GM18499 (cell line): Measurements from ENCODE around the gene ADM.
"Not testable (repeated sequence)": the region's sequence is repeated elsewhere in the genome, so short reads cannot be mapped to it uniquely, and the experiment has no call there.

Experiments
- ATAC-seq: cut with Tn5 transposase; IDR thresholded peaks from one replicate; pipeline ENCODE4 v1.9.1; 2021; ENCODE audit warnings: moderate number of reproducible peaks; ENCODE audit not compliant: insufficient read depth, unreplicated experiment

ADM gene

GRCh38 chr11:10304495-10305261, at the start of gene ADM:
Gene ADM, plus strand, starts transcription at chr11:10305073. Its CDS starts 628 bp downstream, at chr11:10305701.
- ATAC-seq, result no peak

- ATAC-seq, result no peak
Observed at GRCh38 chr11:10255388-10256125, 49.3 kb upstream of the ADM start.

GRCh38 chr11:10257478-10257877, 47.4 kb upstream of the ADM start:
- ATAC-seq, result no peak

GRCh38 chr11:10261821-10262220, 43.1 kb upstream of the ADM start:
- no peak for ATAC-seq

GRCh38 chr11:10263929-10264328, 40.9 kb upstream of the ADM start:
- no peak for ATAC-seq

- ATAC-seq, result not testable (repeated sequence)
Observed at GRCh38 chr11:10264716-10265115, 40.2 kb upstream of the ADM start.

GRCh38 chr11:10265936-10266335, 38.9 kb upstream of the ADM start:
- ATAC-seq, result no peak

- no peak for ATAC-seq
Observed at GRCh38 chr11:10267821-10268220, 37.1 kb upstream of the ADM start.

- no peak for ATAC-seq
Observed at GRCh38 chr11:10268746-10269488, 36.0 kb upstream of the ADM start.

GRCh38 chr11:10272132-10272531, 32.7 kb upstream of the ADM start:
- ATAC-seq, result no peak

- ATAC-seq, result no peak
Observed at GRCh38 chr11:10273738-10274137, 31.1 kb upstream of the ADM start.

- ATAC-seq, result no peak
Observed at GRCh38 chr11:10274726-10275125, 30.1 kb upstream of the ADM start.

- no peak for ATAC-seq
Observed at GRCh38 chr11:10275714-10276113, 29.2 kb upstream of the ADM start.

- ATAC-seq, result no peak
Observed at GRCh38 chr11:10282117-10282516, 22.8 kb upstream of the ADM start.

- no peak for ATAC-seq
Observed at GRCh38 chr11:10283991-10284390, 20.9 kb upstream of the ADM start.

GRCh38 chr11:10285148-10285802, 19.6 kb upstream of the ADM start:
- ATAC-seq, result no peak

- no peak for ATAC-seq
Observed at GRCh38 chr11:10287140-10287539, 17.7 kb upstream of the ADM start.

- no peak for ATAC-seq
Observed at GRCh38 chr11:10287766-10288715, 16.8 kb upstream of the ADM start.
